GM20000 (cell line): ENCODE measurements around the gene TMEM38B.
A peak's percentile ranks its signal among the peaks of the same experiment; 100 is the strongest.

Source experiments
- DNase-seq: peaks from one replicate; pipeline ENCODE4 v3.0.0; 2012; ENCODE audit warnings: low spot score
- CTCF ChIP-seq: IDR thresholded peaks from 2 replicates; pipeline ENCODE4 v1.5.1; 2012; ENCODE audit warnings: mild to moderate bottlenecking, control low read depth; ENCODE audit errors: extremely low read depth, missing control alignments

TMEM38B gene

DNA sequence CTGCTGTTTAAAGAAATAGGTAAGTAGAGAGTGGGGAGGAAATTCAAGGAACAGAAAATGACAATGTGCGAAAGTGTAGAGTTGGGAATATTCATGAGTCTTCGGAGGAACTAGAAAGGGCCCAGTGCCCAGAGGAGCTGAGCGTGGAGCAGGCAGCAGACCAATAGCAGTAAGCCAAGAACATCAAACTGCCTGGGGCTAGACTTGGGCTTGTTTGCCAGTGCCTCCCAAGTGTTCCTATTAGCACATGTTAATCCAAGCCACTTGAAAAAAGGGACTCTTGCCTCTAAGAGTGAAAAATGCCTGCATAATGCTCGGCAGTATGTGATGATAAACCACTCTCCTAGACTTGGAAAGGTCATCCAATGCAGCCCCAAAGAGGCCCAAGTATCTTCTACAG is 33.3 kb upstream of the TMEM38B start:
- no peak for TF ChIP-seq CTCF
- DNase-seq, result no peak

GRCh38 chr9:105662184-105663104 is 31.9 kb upstream of the TMEM38B start, which contains the start of gene TAL2:
TSS of gene TAL2 (plus strand) at chr9:105662457. CDS start at chr9:105662497, 40 bp downstream.
- TF ChIP-seq CTCF, result no peak
- DNase-seq, result peak; percentile 42

- DNase-seq, result no peak
- no peak for TF ChIP-seq CTCF
Measured at GRCh38 chr9:105663914-105664313, 30.4 kb upstream of the TMEM38B start.

- no peak for DNase-seq
- no peak for TF ChIP-seq CTCF
Measured at GRCh38 chr9:105667867-105668266, 26.5 kb upstream of the TMEM38B start.

DNA sequence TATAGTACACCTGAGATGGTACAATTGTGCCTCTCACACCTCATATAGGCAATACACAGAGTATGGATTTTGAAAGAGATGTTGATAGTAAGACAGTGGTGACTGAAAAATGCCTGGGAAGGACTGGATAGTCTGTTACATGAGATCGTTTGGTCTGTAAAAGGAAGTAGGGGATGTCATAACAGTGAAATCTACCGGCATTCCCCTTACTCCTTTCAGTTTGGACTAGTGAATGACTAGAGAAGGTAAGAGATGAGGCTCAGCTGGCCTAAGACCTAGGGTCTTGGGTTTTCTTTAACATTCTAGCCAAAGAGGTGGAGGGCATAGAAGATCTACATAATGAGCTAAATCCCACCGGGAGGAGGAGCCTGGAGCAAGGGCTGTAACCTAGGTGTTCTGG is 24.0 kb upstream of the TMEM38B start:
- no peak for TF ChIP-seq CTCF
- DNase-seq, result no peak

DNA sequence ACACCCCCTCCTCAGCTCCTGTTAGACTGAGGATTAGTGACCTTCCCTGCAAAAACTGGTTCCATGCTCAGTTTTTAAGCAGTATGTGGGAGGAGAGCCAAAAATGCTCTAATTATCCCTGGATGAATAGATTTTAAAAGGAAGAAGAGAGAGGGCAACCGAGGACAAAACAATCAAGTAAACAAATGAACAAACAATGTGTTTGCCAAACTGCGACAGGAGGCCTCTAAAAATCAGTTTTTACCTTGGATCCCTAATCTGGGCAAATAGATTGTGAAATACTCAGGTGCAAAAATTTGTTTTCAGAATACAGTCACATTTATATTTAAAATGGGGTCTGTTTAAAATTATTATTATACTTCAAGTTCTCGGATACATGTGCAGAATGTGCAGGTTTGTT is 23.6 kb upstream of the TMEM38B start:
- no peak for TF ChIP-seq CTCF
- no peak for DNase-seq

- no peak for TF ChIP-seq CTCF
- no peak for DNase-seq
Measured at GRCh38 chr9:105672711-105673234, 21.6 kb upstream of the TMEM38B start.
